Activated naive CD4-positive, alpha-beta T cell treated with anti-CD3 and anti-CD28 coated beads, Interleukin-2, amount 50 U/mL, for 24 hours (primary cell): ENCODE data around the gene BACE1-AS.
A peak's percentile ranks its signal among the peaks of the same experiment; 100 is the strongest.
"Not testable (repeated sequence)": the region's sequence is repeated elsewhere in the genome, so short reads cannot be mapped to it uniquely, and the experiment has no call there.

Experiments used
- H3K27ac Mint-ChIP-seq: one replicate; pipeline ENCODE4 v1.8.0; 2021; ENCODE audit warnings: mild to moderate bottlenecking, mixed read lengths
- H3K27me3 Mint-ChIP-seq: one replicate; pipeline ENCODE4 v1.8.0; 2021; ENCODE audit warnings: mixed read lengths
- H3K36me3 Mint-ChIP-seq: one replicate; pipeline ENCODE4 v1.8.0; 2021; ENCODE audit warnings: mixed read lengths
- H3K4me1 Mint-ChIP-seq: one replicate; pipeline ENCODE4 v1.8.0; 2021; ENCODE audit warnings: mixed read lengths
- H3K4me3 Mint-ChIP-seq: one replicate; pipeline ENCODE4 v1.8.0; 2021; ENCODE audit warnings: mild to moderate bottlenecking, mixed read lengths
- H3K9me3 Mint-ChIP-seq: one replicate; pipeline ENCODE4 v1.8.0; 2021; ENCODE audit warnings: mixed read lengths

Gene BACE1-AS

DNA sequence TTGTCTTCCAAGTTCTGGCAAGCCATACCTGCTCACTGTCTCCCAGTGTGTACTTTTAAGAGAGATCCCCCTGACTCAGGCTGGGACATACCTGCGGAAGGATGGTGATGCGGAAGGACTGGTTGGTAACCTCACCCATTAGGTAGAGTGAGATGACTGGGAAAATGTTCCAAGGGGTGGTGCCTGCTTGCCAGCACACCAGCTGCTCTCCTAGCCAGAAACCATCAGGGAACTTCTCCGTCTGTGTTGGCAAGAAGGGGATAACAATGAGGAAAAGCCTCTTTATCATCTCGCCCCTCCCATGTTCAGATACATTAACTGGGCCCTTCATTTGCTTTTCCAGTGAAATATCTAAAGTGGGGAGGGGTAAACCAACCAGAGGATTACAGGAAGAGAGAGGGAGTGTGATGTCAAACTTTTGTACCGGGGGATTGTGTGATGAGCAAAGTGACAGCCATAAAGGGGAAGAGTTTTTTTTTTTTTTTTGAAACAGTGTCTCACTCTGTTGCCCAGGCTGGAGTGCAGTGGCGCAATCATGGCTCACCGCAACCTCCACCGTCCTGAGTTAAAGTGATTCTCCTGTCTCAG is at the start of gene BACE1-AS:
BACE1-AS (plus strand) TSS at position 538 of the 588 bp plus-strand sequence.
- H3K4me1 Mint-ChIP-seq: no peaks in the 10 kb centered on the region

GRCh38 chr11:117248341-117248740 is 42.8 kb upstream of the BACE1-AS start:
- Mint-ChIP-seq H3K4me3 (no peak overlapping the region), H3K36me3 (peaks cover 27% of the 10 kb centered on the region), H3K27me3 (no peaks in the 10 kb centered on the region), H3K27ac (no peak overlapping the region), H3K9me3 (no peaks in the 10 kb centered on the region), H3K4me1 (no peaks in the 10 kb centered on the region)

More for the DNA sequence above, at the start of gene BACE1-AS:
- peaks cover 10% of the 10 kb centered on the region for H3K36me3 Mint-ChIP-seq
- no peaks in the 10 kb centered on the region for H3K27me3 Mint-ChIP-seq
- no peak within 1 kb of the TSS for H3K4me3 Mint-ChIP-seq
- H3K9me3 Mint-ChIP-seq: no peaks in the 10 kb centered on the region
- H3K27ac Mint-ChIP-seq: no peak within 1 kb of the TSS

DNA sequence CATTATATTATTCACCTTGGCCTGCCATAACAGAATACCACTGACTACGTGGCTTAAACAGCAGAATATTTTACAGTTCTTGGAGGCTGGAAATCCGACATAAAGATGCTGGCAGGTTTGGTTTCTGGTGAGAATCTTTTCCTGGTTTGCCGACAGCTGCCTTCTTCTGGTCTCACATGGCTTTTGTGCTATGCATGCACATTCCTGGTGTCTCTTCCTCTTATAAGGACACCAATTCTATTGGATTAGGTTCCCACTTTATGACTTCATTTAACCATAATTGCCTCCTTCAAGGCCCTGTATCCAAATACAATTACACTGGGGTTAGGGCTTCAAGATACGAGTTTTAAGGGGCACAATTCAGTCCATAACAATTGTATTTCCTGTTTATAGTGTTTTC is 41.6 kb upstream of the BACE1-AS start:
- no peak overlapping the region for H3K27ac Mint-ChIP-seq
- H3K36me3 Mint-ChIP-seq: peaks cover 28% of the 10 kb centered on the region
- H3K4me3 Mint-ChIP-seq: no peak overlapping the region
- no peaks in the 10 kb centered on the region for H3K4me1 Mint-ChIP-seq
- H3K27me3 Mint-ChIP-seq: no peaks in the 10 kb centered on the region
- H3K9me3 Mint-ChIP-seq: no peaks in the 10 kb centered on the region

DNA sequence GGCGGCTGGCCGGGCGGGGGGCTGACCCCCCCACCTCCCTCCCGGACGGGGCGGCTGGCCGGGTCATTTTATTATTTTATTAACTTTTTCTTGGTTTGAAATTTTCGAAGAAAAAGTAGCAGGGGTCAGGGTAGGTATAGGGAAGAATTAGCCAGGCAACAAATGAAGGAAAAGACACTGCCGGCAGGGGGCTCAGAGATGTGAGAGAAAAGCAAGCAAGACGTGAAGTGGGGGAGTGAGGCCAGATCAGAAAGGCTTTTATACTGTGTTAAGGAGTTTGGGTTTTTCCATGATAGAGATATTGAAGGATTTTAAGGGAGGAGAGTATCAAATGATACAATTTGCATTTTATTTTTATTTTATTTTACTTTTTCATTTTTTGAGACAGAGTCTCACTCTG is 39.6 kb upstream of the BACE1-AS start:
- Mint-ChIP-seq H3K4me1 (no peaks in the 10 kb centered on the region), H3K36me3 (peaks cover 27% of the 10 kb centered on the region), H3K27ac (no peak overlapping the region), H3K4me3 (no peak overlapping the region), H3K9me3 (no peaks in the 10 kb centered on the region), H3K27me3 (no peaks in the 10 kb centered on the region)

- Mint-ChIP-seq H3K27ac (no peak overlapping the region), H3K36me3 (peaks cover 22% of the 10 kb centered on the region)
Measured at GRCh38 chr11:117255966-117256365, 35.2 kb upstream of the BACE1-AS start.

DNA sequence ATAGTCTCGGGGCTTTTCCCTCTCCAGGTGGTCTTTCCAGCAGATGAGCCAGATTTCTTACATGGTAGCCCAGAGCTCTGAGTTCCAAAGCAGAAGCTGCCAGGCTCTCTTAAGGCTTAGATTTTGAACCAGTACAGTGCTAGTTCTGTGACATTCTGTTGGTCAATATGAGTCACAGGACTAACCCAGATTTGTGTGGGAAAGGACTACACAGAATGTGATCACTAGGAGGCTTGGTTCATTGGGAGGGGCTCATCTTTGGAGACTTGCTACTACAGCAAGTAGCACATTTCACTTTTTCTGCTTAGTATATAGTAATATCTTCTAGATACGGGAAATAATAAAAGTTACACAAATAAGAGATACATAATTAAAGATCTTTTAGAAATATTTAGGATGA is 34.6 kb upstream of the BACE1-AS start:
- Mint-ChIP-seq H3K36me3 (peaks cover 20% of the 10 kb centered on the region), H3K9me3 (no peaks in the 10 kb centered on the region), H3K27me3 (no peaks in the 10 kb centered on the region), H3K27ac (no peak overlapping the region), H3K4me3 (no peak overlapping the region), H3K4me1 (no peaks in the 10 kb centered on the region)

More at GRCh38 chr11:117255966-117256365, 35.2 kb upstream of the BACE1-AS start:
- Mint-ChIP-seq H3K27me3 (no peaks in the 10 kb centered on the region), H3K4me3 (no peak overlapping the region), H3K4me1 (no peaks in the 10 kb centered on the region), H3K9me3 (no peaks in the 10 kb centered on the region)

- Mint-ChIP-seq H3K9me3 (no peaks in the 10 kb centered on the region), H3K27ac (no peak overlapping the region), H3K36me3 (peaks cover 21% of the 10 kb centered on the region), H3K4me3 (no peak overlapping the region), H3K27me3 (no peaks in the 10 kb centered on the region), H3K4me1 (no peaks in the 10 kb centered on the region)
Measured at GRCh38 chr11:117258576-117258975, 32.6 kb upstream of the BACE1-AS start.

DNA sequence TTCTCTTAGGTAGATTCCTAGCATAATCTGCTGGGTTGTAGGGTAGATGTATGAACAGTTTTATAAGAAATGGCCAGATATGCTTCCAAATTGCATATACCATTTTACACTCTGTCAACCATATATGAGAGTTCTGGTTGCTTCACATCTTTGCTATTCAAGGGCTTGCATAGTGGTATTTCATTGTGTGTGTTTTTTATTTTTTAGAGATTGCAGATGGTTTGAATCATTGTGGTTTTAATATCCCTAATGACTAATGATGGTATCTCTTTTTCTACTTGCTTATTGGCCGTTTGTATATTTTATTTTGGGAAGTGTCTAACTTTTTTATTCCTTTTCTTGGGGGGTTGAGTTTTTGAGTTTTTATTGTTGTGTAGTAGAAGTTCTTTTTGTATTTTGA is 31.7 kb upstream of the BACE1-AS start:
- Mint-ChIP-seq H3K4me1 (no peaks in the 10 kb centered on the region), H3K4me3 (no peak overlapping the region), H3K9me3 (no peaks in the 10 kb centered on the region), H3K27ac (no peak overlapping the region), H3K27me3 (no peaks in the 10 kb centered on the region), H3K36me3 (peaks cover 19% of the 10 kb centered on the region)

- not testable (repeated sequence) for H3K9me3 Mint-ChIP-seq, H3K27me3 Mint-ChIP-seq, H3K27ac Mint-ChIP-seq, H3K4me1 Mint-ChIP-seq, H3K4me3 Mint-ChIP-seq
- peaks cover 14% of the 10 kb centered on the region for H3K36me3 Mint-ChIP-seq
Measured at GRCh38 chr11:117264624-117265323, 26.4 kb upstream of the BACE1-AS start.

DNA sequence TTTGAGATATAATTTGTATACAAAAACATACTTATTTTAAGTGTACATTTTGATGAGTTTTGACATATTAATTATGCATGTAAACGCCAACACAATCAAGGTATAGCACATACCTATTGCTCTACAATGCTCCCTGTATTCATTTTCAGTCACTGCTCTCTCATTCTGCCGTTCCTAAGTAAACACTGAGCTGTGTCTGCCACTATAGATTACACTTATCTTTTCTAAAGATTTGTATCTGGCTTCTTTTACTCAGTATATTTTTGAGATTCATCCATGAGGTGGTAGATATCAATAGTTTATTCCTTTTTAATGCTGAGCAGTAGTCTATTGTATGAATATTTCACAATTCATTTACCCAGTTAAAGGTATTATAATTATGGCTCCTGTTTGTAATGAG is 25.4 kb upstream of the BACE1-AS start:
- Mint-ChIP-seq H3K4me1 (no peaks in the 10 kb centered on the region), H3K9me3 (no peaks in the 10 kb centered on the region), H3K36me3 (peaks cover 13% of the 10 kb centered on the region), H3K4me3 (no peak overlapping the region), H3K27me3 (no peaks in the 10 kb centered on the region), H3K27ac (no peak overlapping the region)

DNA sequence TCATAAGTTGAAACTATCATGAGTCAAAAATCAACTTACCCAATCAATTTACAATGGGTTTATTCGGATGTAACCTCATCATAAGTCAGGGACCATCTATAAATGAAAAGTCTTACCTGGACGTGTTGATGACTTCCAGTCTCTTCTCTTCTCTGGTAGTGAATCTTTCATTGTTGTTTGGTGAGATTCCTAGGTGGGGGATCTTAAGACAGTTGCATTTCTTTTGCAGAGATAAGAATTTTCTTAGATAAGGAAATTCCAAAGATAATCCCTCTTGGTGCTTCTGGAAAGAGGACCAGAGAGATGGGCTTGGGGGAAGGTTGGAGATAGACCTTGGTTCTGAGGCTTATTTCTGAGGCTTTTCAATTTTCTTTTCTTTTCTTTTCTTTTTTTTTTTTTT is 21.3 kb upstream of the BACE1-AS start:
- H3K36me3 Mint-ChIP-seq: peaks cover 22% of the 10 kb centered on the region
- H3K27ac Mint-ChIP-seq: no peak overlapping the region
- no peaks in the 10 kb centered on the region for H3K27me3 Mint-ChIP-seq

GRCh38 chr11:117271208-117271607 is 19.9 kb upstream of the BACE1-AS start:
- no peak overlapping the region for H3K27ac Mint-ChIP-seq
- H3K27me3 Mint-ChIP-seq: no peaks in the 10 kb centered on the region
- H3K36me3 Mint-ChIP-seq: peaks cover 31% of the 10 kb centered on the region
- H3K4me1 Mint-ChIP-seq: no peaks in the 10 kb centered on the region
- H3K4me3 Mint-ChIP-seq: no peak overlapping the region
- H3K9me3 Mint-ChIP-seq: no peaks in the 10 kb centered on the region

More for the DNA sequence above, 21.3 kb upstream of the BACE1-AS start:
- H3K4me1 Mint-ChIP-seq: no peaks in the 10 kb centered on the region
- H3K9me3 Mint-ChIP-seq: no peaks in the 10 kb centered on the region
- H3K4me3 Mint-ChIP-seq: no peak overlapping the region

GRCh38 chr11:117272175-117272574 is 19.0 kb upstream of the BACE1-AS start:
- peaks cover 31% of the 10 kb centered on the region for H3K36me3 Mint-ChIP-seq
- H3K9me3 Mint-ChIP-seq, H3K4me3 Mint-ChIP-seq, H3K27me3 Mint-ChIP-seq, H3K27ac Mint-ChIP-seq, H3K4me1 Mint-ChIP-seq: not testable (repeated sequence)

DNA sequence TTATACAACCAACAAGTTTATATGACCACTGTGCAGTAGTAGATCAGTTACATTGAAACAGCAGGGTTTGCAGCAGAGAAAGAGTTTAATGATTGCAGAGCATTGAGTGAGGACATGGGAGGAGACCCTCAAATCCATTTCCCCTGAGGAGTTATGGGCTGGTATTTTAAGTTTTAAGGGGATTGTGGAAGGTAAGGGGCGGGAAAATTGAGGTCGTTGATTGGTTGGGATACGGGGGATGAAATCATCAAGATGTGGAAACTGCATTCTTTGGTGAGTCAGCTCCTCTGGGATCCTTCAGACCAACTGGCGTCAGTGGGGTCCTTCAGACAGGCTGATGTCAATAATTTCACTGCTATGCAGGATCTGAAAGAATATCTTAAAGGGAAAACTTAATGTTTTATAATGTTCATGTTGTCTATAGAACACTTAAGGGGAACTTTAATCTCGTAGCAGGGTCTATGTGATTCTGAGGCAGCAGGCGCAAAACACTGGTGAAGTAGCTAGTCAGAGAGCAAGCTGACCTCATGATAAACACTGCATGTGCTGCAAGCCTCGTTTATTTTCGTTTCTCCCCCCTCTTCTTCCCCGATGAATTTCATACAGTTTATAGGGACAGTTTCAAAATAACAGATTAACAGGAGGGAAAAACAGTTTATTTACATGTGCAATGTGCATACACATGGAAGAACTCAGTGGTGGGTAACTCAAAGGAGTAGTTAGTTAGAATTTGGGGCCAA is 17.4 kb upstream of the BACE1-AS start:
- Mint-ChIP-seq H3K9me3 (no peaks in the 10 kb centered on the region), H3K4me1 (no peaks in the 10 kb centered on the region), H3K27me3 (no peaks in the 10 kb centered on the region), H3K36me3 (peaks cover 27% of the 10 kb centered on the region), H3K27ac (no peak overlapping the region), H3K4me3 (no peak overlapping the region)

DNA sequence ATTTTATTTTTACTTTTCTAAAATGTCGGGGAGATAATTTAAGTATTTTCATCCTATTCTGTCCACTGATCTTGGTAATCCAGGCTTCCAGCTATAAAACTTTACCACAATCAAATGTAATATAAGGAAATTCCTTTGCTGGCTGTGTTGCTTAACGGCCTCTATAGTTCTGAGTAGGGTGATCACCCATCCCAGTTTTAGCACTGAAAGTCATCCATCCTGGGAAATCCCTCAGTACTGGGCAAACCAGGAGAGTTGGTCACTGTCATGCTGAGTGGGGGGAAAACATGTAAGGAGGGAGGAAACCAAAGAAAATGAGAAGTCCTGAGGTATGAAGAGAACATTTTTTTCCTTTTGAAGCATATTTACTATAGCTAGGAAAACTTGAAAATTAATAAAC is 12.8 kb upstream of the BACE1-AS start:
- Mint-ChIP-seq H3K4me1 (peaks cover 13% of the 10 kb centered on the region), H3K27me3 (no peaks in the 10 kb centered on the region), H3K27ac (no peak overlapping the region), H3K9me3 (no peaks in the 10 kb centered on the region), H3K36me3 (peaks cover 23% of the 10 kb centered on the region), H3K4me3 (no peak overlapping the region)

- no peaks in the 10 kb centered on the region for H3K9me3 Mint-ChIP-seq
- no peak overlapping the region for H3K4me3 Mint-ChIP-seq
- H3K36me3 Mint-ChIP-seq: peaks cover 18% of the 10 kb centered on the region
- H3K27me3 Mint-ChIP-seq: no peaks in the 10 kb centered on the region
- peaks cover 13% of the 10 kb centered on the region for H3K4me1 Mint-ChIP-seq
- H3K27ac Mint-ChIP-seq: peak overlapping the region; percentile 13
Measured at GRCh38 chr11:117279711-117280376, 11.3 kb upstream of the BACE1-AS start.
